Gastrocnemius medialis (tissue), 4 donors: ENCODE results near the gene FYB2.

Experiments used
- CTCF ChIP-seq, 5 experiments: fragments of 450-650 bp in 3 of 5; fragments of 200-600 bp in 2 of 5; sonication (generic) in 2 of 5; IDR thresholded peaks in 4 of 5; conservative IDR thresholded peaks in 1 of 5; 1 replicate in 4 of 5; 2 replicates in 1 of 5; pipeline ENCODE4 v1.5.1; 2016 to 2019; ENCODE audit warnings: antibody characterized with exemption in 5 of 5, mild to moderate bottlenecking in 3 of 5, moderate library complexity in 3 of 5
- POLR2A ChIP-seq, 2 donors: fragments of 450-650 bp; IDR thresholded peaks; one replicate each; pipeline ENCODE4 v1.6.1; 2017; ENCODE audit warnings: antibody characterized with exemption in 2 of 2, mild to moderate bottlenecking in 2 of 2, moderate library complexity in 2 of 2

GRCh38 chr1:56719171-56719570 is 100.0 kb downstream of the FYB2 start:
- TF ChIP-seq CTCF (IDR thresholded peaks at IDR 0.05 in 4 of 5, conservative IDR thresholded peaks at IDR 0.05 in 1 of 5) (no peak), POLR2A (IDR thresholded peaks at IDR 0.05) (no peak)
